ENCODE data around the gene RNASEH2A. TPM values are rescaled to one million over a fixed set of nuclear protein-coding genes. Genes with fewer than 3 reads are reported as not detected.

RNASEH2A gene
- total RNA-seq, 1 donor: 1.4 TPM

GRCh38 chr19:12825254-12826131 lies 19.1 kb downstream of the RNASEH2A start:
- Histone ChIP-seq H3K9me3 (ENCODE audit: low read depth, low read length) (no peaks in the 10 kb centered on the region), H3K4me3 (ENCODE audit: low read length) (no peak overlapping the region), H3K27me3 (ENCODE audit: insufficient read depth, low read length) (peaks cover 34% of the 10 kb centered on the region), H3K4me1 (ENCODE audit: insufficient read depth, low read length) (no peaks in the 10 kb centered on the region)

- Histone ChIP-seq H3K4me3 (ENCODE audit: low read length) (no peak overlapping the region), H3K27me3 (ENCODE audit: insufficient read depth, low read length) (peaks cover 63% of the 10 kb centered on the region), H3K4me1 (ENCODE audit: insufficient read depth, low read length) (peaks cover 12% of the 10 kb centered on the region), H3K9me3 (ENCODE audit: low read depth, low read length) (no peaks in the 10 kb centered on the region)
These were observed 22.1 kb downstream of the RNASEH2A start for GRCh38 chr19:12828494-12828893.

- Histone ChIP-seq H3K4me1 (ENCODE audit: insufficient read depth, low read length) (peaks cover 21% of the 10 kb centered on the region), H3K9me3 (ENCODE audit: low read depth, low read length) (no peaks in the 10 kb centered on the region), H3K4me3 (ENCODE audit: low read length) (no peak overlapping the region), H3K27me3 (ENCODE audit: insufficient read depth, low read length) (peaks cover 94% of the 10 kb centered on the region)
These were observed 27.0 kb downstream of the RNASEH2A start for GRCh38 chr19:12833418-12833737.

GRCh38 chr19:12833738-12834565 lies 27.6 kb downstream of the RNASEH2A start:
- Histone ChIP-seq H3K27me3 (ENCODE audit: insufficient read depth, low read length) (peaks cover 90% of the 10 kb centered on the region), H3K4me3 (ENCODE audit: low read length) (no peak overlapping the region), H3K9me3 (ENCODE audit: low read depth, low read length) (no peaks in the 10 kb centered on the region), H3K4me1 (ENCODE audit: insufficient read depth, low read length) (peaks cover 23% of the 10 kb centered on the region)

- H3K9me3 ChIP-seq (ENCODE audit: low read depth, low read length): no peaks in the 10 kb centered on the region
- H3K4me1 ChIP-seq (ENCODE audit: insufficient read depth, low read length): peaks cover 27% of the 10 kb centered on the region
- H3K27me3 ChIP-seq (ENCODE audit: insufficient read depth, low read length): peaks cover 90% of the 10 kb centered on the region
- H3K4me3 ChIP-seq (ENCODE audit: low read length): no peak within 1 kb of the TSS
These were observed 28.2 kb downstream of the RNASEH2A start, which contains the start of gene RTBDN for GRCh38 chr19:12834566-12834943. Gene RTBDN, minus strand, starts transcription at chr19:12834579. Its CDS starts 4,600 bp downstream, at chr19:12829979.

- Histone ChIP-seq H3K4me1 (ENCODE audit: insufficient read depth, low read length) (peaks cover 27% of the 10 kb centered on the region), H3K9me3 (ENCODE audit: low read depth, low read length) (no peaks in the 10 kb centered on the region), H3K27me3 (ENCODE audit: insufficient read depth, low read length) (peaks cover 90% of the 10 kb centered on the region), H3K4me3 (ENCODE audit: low read length) (no peak overlapping the region)
These were observed 28.8 kb downstream of the RNASEH2A start for GRCh38 chr19:12834976-12835757.

- no peaks in the 10 kb centered on the region for H3K9me3 ChIP-seq (ENCODE audit: low read depth, low read length)
- H3K27me3 ChIP-seq (ENCODE audit: insufficient read depth, low read length): peaks cover 90% of the 10 kb centered on the region
- no peak overlapping the region for H3K4me3 ChIP-seq (ENCODE audit: low read length)
- peaks cover 37% of the 10 kb centered on the region for H3K4me1 ChIP-seq (ENCODE audit: insufficient read depth, low read length)
These were observed 30.1 kb downstream of the RNASEH2A start for GRCh38 chr19:12836529-12836863.

GRCh38 chr19:12837225-12837624 lies 30.8 kb downstream of the RNASEH2A start:
- Histone ChIP-seq H3K9me3 (ENCODE audit: low read depth, low read length) (no peaks in the 10 kb centered on the region), H3K4me3 (ENCODE audit: low read length) (no peak overlapping the region), H3K27me3 (ENCODE audit: insufficient read depth, low read length) (peaks cover 90% of the 10 kb centered on the region), H3K4me1 (ENCODE audit: insufficient read depth, low read length) (peaks cover 37% of the 10 kb centered on the region)

GRCh38 chr19:12838182-12838885 lies 31.9 kb downstream of the RNASEH2A start, which contains the start of gene MAST1:
Gene MAST1, plus strand, starts transcription at chr19:12838515. Its CDS starts 58 bp downstream, at chr19:12838573.
- Histone ChIP-seq H3K4me1 (ENCODE audit: insufficient read depth, low read length) (peaks cover 26% of the 10 kb centered on the region), H3K4me3 (ENCODE audit: low read length) (no peak within 1 kb of the TSS), H3K27me3 (ENCODE audit: insufficient read depth, low read length) (peaks cover 86% of the 10 kb centered on the region), H3K9me3 (ENCODE audit: low read depth, low read length) (no peaks in the 10 kb centered on the region)

GRCh38 chr19:12838886-12839756 lies 32.7 kb downstream of the RNASEH2A start:
- peaks cover 21% of the 10 kb centered on the region for H3K4me1 ChIP-seq (ENCODE audit: insufficient read depth, low read length)
- no peaks in the 10 kb centered on the region for H3K9me3 ChIP-seq (ENCODE audit: low read depth, low read length)
- H3K4me3 ChIP-seq (ENCODE audit: low read length): no peak overlapping the region
- peaks cover 84% of the 10 kb centered on the region for H3K27me3 ChIP-seq (ENCODE audit: insufficient read depth, low read length)

GRCh38 chr19:12840091-12841079 lies 34.0 kb downstream of the RNASEH2A start:
- Histone ChIP-seq H3K27me3 (ENCODE audit: insufficient read depth, low read length) (peaks cover 72% of the 10 kb centered on the region), H3K4me3 (ENCODE audit: low read length) (no peak overlapping the region), H3K9me3 (ENCODE audit: low read depth, low read length) (no peaks in the 10 kb centered on the region), H3K4me1 (ENCODE audit: insufficient read depth, low read length) (peaks cover 16% of the 10 kb centered on the region)

- Histone ChIP-seq H3K27me3 (ENCODE audit: insufficient read depth, low read length) (peaks cover 65% of the 10 kb centered on the region), H3K4me3 (ENCODE audit: low read length) (no peak overlapping the region), H3K9me3 (ENCODE audit: low read depth, low read length) (no peaks in the 10 kb centered on the region), H3K4me1 (ENCODE audit: insufficient read depth, low read length) (peaks cover 16% of the 10 kb centered on the region)
These were observed 34.7 kb downstream of the RNASEH2A start for GRCh38 chr19:12841094-12841493.

- peaks cover 21% of the 10 kb centered on the region for H3K4me1 ChIP-seq (ENCODE audit: insufficient read depth, low read length)
- no peak overlapping the region for H3K4me3 ChIP-seq (ENCODE audit: low read length)
- no peaks in the 10 kb centered on the region for H3K9me3 ChIP-seq (ENCODE audit: low read depth, low read length)
- H3K27me3 ChIP-seq (ENCODE audit: insufficient read depth, low read length): peaks cover 57% of the 10 kb centered on the region
These were observed 36.1 kb downstream of the RNASEH2A start for GRCh38 chr19:12842511-12842910.

Measured in mononuclear cell (primary cell).